GM19025 (cell line): ENCODE results near the gene NIT2.
"Not testable (repeated sequence)": the region's sequence is repeated elsewhere in the genome, so short reads cannot be mapped to it uniquely, and the experiment has no call there.

Experiments
- ATAC-seq: cut with Tn5 transposase; IDR thresholded peaks from one replicate; pipeline ENCODE4 v1.9.1; 2021; ENCODE audit warnings: mild to moderate bottlenecking, low read depth, moderate library complexity; ENCODE audit not compliant: unreplicated experiment

The NIT2 gene

GRCh38 chr3:100334488-100335351 lies at the start of gene NIT2:
NIT2 (plus strand) TSS chr3:100334757; CDS start chr3:100334792, 35 bp downstream.
- peak; percentile 98 for ATAC-seq

DNA sequence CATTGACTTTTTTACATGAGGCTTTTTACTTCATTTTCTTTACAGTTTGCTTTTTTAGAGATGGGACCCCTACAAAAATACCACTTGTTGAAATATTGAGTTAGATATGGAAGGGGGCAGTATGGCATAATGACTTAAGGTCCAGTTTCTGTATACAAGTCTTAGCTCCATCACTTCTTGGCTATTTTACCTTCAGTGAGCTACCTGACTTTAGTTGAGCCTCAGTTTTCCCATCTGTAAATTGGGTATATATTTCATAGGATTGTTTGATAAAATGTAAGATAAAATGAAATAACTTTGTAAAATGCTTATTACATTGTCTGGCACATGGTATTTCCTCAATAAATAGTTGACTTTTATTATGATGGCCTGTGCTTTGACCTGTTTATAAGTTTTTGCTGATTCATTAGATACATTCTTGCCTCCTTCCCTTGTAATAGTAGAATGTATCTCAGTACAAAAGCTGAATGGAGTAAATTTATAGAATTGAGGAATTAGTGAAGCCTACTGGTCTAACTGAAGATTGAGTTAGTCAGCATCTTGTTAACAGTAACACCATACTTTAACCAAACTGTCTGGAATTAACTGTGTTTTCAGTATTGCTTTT lies 46.2 kb upstream of the NIT2 start:
- ATAC-seq: no peak

DNA sequence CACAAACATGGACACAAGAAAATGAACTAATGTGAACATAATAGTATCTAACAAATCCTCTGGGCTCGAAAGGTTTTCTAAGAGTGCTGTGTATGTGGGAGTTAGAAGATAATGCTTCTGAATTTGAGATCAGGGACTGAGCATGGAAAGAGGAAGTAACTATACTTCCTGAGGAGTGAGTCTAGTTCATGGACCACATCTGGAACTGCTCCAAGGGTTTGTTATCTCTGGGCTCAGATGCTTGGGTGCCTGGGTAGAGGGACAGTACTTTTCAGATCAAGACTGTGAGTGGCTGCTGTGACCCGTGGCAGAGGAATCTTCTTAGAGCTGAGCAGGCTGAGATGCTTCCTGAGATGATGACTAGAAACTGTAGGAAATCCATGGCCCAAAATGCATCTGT lies 45.2 kb upstream of the NIT2 start:
- no peak for ATAC-seq

- ATAC-seq: no peak
Observed at GRCh38 chr3:100295089-100295488, 39.5 kb upstream of the NIT2 start.

DNA sequence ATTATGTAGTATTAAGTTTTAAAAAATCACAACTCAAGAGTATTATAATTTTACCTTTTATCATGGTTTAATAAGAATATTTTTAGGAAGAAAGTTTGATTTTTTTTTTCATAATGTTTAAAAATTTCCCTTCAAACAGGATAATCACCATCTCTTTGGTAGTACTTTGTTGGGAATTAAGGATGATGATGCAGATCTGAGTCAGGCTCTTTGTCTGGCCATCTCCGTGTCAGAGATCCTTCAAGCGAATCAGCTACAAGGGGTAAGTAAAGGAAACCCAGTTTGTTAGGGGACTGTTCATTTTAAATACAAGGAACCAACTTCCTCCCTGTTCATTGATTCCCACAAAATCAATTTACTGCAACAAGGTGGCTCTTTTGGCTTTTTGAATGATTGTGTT lies 36.8 kb upstream of the NIT2 start:
- ATAC-seq: no peak

- ATAC-seq: no peak
Observed at GRCh38 chr3:100299016-100299415, 35.5 kb upstream of the NIT2 start.

DNA sequence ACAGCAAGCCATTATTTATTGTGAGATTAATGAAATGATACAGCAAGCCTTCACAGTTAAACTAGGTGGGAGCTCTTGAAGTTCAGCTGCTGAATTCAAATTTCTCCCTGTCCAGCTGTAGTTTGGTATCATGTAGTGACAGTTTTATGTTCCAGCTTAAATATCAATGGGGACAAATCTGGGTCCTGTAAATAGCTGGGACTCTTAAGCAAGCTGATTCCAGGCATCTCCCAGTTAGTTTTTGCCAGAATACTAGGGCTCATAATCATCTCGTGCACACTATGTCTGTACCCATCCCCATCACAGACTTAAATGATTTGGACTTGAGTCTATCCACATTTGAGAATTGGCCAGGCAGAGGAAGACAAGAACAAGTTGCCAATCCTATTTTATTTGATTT lies 27.9 kb upstream of the NIT2 start:
- no peak for ATAC-seq

DNA sequence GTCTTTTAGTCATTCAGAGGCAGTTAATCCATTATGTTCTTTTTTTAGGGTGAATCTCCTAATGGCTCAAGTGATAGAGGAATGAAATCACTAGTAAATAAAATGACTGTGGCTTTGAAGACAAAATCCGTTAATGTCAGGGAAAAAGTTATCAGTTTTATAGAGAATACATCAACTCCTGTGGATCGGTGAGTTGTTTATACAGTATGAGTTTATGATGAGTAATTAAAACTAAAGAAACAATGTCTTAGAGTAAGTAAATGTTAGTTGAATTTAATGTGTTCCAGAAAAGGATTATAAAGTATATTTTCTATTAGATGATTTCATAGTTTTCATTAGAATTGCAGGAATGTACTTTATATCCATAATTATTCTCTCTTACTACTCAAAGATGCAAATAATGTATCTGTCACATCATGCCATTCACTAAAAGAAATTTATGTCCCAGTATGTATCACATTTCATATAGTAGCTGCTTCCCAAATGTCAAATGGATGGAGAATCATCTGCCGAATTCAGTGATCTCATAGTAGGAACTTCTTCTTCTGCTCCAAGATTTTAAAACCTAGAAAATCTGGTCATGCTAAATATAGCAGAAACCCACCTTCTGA lies 24.1 kb upstream of the NIT2 start:
- ATAC-seq: no peak

DNA sequence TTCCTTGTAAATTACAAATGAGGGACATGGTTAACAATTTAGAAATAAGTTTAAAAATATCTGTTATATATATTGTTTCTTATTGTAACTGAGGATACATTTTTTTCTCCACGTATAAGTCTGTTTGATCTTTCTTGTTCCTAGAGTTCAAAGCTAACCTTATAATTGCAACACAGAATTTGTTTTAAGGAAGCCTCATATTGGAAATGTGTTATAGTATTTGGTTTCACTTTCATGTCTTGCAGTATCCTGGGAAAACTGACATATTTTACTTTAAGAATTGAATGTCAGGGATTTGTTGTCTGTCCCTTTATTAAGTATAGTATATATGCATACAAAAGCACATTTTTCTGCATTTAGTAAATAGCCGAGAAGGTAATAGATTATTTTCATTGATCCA lies 23.5 kb upstream of the NIT2 start:
- ATAC-seq: no peak

DNA sequence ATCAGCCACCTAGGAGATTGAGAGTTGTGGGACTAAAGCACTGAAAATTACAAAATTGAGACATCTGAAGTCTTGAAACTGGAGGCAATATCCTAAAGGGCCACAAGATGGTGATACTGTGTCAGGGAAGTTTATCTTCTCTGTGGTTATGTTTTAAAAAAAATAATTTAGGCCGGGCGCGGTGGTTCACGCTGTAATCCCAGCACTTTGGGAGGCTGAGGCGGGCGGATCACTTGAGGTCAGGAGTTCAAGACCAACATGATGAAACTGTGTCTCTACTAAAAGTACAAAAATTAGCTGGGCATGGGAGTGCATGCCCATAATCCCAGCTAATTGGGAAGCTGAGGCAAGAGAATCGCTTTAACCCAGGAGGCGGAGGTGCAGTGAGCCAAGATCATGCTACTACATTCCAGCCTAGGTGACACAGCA lies 17.9 kb upstream of the NIT2 start:
- no peak for ATAC-seq

GRCh38 chr3:100317912-100318311 lies 16.6 kb upstream of the NIT2 start:
- no peak for ATAC-seq

- ATAC-seq: no peak
Observed at GRCh38 chr3:100319951-100320350, 14.6 kb upstream of the NIT2 start.

DNA sequence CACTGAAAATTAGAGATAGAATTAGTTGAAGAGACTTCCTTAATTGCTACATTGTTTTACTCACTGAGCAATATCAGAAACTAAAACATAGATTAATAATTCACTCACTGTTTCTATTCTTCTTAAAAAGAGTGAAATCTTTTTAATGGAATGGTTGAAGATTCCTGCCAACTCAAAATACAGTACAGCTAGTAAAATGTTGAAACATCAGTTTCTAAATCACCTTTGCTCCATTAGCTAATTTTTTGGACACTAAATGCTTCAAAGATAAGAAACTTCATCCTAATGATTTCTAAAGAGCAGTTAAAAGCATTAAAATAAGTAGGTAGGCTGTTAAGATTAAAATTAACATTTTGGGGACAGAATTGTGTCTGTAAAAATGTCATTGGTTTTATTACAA lies 10.5 kb upstream of the NIT2 start:
- ATAC-seq: no peak

- ATAC-seq: no peak
Observed at GRCh38 chr3:100325827-100326226, 8.7 kb upstream of the NIT2 start.

DNA sequence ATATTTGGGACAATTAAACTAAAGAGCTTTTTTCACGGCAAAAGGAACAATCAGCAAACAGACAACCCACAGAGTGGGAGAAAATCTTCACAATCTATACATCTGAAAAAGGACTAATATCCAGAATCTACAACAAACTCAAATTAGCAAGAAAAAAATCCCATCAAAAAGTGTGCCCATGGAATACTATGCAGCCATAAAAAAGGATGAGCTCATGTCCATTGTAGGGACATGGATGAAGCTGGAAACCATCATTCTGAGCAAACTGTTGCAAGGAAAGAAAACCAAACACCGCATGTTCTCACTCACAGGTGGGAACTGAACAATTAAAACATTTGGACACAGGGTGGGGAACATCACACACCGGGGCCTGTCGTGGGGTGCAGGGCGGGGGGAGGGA lies 7.2 kb upstream of the NIT2 start:
- ATAC-seq: not testable (repeated sequence)

- no peak for ATAC-seq
Observed at GRCh38 chr3:100329800-100330489, 4.6 kb upstream of the NIT2 start.

GRCh38 chr3:100330651-100331050 lies 3.9 kb upstream of the NIT2 start:
- ATAC-seq: no peak

DNA sequence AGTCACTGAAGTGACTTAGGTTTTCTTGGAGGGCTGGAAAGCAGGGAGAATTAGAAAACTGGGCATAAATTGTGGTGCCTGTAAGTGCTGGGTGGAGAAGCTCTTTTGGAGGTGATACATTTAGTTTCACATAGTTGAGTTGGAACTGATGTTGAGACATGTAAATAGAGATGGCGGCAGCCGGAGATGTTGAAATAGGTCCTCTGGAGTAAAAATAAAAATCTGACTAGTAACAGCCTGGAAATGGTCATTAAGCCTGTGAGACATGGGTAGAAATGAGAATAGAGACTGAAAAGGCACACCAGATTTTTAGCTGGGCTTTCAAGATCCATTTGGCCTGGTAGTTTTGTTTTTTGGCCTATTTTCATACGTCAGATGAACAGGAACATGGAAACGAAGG lies 2.9 kb upstream of the NIT2 start:
- no peak for ATAC-seq

GRCh38 chr3:100333051-100333450 lies 1.5 kb upstream of the NIT2 start:
- ATAC-seq: no peak

- peak; percentile 12 for ATAC-seq
Observed at GRCh38 chr3:100333970-100334487, 528 bp upstream of the NIT2 start.

- no peak for ATAC-seq
Observed at GRCh38 chr3:100335434-100335833, 877 bp downstream of the NIT2 start.
